ENCODE data around the gene NINL.
"Not testable (repeated sequence)": the region's sequence is repeated elsewhere in the genome, so short reads cannot be mapped to it uniquely, and the experiment has no call there.

The NINL gene

DNA sequence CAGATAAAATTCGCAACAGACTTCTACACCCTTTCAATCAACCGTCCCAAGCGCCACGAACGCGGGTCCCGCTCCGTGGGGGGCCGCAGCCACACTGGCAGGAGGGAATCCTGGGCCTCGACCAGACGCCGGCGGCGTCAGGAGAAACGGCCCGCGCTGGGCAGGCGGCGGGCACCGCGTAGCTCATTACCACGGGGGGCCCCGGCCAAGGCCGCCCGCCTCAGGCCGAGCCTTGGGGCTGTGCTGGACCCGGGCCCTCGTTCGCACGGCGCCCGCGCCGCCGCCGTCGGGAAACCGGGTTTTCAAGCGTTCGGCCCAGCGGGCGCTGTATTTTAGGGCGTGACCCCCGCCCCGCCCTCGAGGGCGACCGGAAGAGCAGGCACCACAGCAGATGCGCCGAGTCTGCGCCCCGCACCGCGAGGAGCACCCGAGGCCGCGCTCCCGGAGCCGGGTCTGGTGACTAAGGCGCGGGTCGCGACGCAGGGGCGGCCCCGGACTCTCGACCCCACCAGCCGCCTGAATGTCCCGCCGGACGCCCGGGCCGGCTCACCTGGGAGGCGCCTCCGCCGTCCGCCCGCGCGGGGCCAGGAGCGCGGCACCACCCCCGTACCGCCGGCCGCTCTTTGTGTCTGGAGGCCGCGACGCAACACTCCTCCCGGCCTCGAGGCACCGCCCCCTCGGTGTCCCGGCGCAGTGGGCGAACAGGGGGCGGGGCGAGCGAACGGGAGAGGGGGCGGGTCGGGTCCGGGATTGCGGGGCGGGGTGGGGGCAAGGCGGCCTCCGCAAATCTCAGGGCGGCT is at the start of gene NINL:
Gene NINL, minus strand, starts transcription at position 627 of the 800 bp plus-strand sequence. CDS start 58,944 bp downstream, outside the sequence.
- no peak for DNase-seq

DNA sequence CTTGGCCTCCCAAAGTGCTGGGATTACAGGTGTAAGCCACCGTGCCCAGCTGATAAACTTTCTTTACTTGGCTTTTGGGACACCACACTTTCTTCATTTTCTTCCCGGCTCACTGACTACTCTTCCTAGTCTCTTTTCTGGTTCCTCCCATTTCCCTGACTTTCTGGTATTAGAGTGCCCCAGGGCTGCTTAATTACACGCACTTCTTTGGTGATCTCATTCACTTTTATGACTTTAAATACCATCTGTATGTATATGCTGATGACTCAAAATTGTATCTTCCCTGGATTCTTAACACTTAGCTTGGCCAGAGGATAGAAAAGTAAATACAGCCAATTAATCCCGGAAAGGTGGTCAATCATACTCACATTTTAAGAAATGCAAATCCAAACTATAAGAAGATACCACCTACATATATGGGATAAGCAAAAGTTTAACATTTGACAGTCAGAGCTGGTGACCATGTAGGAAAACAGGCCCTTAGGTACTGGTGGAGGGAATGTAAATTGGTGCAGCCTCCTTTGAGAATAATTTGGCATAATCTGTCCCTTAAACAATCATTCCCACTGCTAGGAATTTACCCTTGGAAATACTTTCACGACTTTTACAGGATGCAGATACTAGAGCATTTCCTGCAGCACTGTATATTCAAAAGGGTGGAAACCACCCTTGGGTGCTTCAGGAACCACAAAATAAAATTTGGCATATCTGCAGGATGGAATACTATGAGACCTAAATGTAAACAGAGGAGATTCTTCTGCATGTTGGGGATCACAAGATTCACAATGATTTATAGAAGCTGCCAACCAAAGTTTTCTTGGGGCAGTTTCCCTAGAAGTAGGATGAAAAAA is 47.8 kb upstream of the NINL start:
- DNase-seq: no peak

DNA sequence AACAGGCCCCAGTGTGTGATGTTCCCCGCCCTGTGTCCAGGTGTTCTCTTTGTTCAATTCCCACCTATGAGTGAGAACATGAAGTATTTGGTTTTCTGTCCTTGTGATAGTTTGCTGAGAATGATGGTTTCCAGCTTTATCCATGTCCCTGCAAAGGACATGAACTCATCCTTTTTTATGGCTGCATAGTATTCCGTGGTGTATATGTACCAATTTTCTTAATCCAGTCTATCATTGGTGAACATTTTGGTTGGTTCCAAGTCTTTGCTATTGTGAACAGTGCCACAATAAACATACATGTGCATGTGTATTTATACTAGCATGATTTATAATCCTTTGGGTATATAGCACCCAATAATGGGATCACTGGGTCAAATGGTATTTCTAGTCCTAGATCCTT is 45.3 kb upstream of the NINL start:
- not testable (repeated sequence) for DNase-seq

DNA sequence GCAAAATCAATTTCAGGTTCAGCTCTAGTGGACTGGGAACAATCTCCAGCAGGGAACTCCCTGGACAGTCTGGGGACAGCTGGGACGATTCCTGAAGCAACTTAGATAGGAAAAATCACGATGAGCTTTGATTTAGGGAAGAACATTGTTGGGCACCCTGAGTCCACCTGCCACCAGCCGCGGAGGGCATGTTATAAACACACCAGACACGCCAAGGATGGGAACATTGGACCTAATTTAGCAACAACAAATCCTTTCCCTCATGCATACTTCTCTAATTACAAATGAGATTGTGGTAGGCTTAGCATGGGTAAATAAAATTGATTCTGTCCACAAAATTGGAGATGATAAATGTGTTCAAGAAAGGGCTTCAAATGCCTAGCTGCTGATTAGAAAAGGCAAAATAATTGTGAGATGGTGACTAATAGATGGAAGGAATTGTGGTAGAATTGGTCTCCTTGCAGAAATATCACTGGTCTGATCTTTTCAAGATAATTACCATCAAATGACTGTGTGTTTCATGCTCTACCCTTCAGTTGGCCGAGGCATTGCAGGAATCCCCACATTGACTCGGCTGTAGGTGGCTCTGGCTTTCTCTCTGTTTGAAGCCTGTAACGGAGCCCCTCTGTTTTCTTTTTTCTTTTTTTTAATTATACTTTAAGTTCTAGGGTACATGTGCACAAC is 44.6 kb upstream of the NINL start:
- DNase-seq: no peak

DNA sequence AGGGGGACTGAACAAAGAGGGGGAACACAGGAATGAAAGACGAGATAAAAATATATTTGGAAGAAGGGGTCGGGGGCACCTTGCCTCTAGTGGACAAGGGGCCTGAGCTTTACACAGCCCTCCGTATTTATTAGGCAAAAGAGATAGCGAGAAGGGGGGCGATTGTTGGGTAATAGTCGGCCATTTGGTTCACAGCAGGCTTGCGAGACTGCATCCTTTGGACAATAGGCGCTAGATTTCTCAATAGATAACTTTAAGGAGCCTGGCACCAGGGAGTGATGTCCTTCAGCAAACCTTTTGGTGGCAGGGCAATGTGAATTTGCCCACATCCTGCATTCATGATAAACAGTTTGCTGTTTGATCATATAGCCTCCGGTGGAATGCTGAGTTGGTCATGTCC is 41.4 kb upstream of the NINL start:
- no peak for DNase-seq

DNA sequence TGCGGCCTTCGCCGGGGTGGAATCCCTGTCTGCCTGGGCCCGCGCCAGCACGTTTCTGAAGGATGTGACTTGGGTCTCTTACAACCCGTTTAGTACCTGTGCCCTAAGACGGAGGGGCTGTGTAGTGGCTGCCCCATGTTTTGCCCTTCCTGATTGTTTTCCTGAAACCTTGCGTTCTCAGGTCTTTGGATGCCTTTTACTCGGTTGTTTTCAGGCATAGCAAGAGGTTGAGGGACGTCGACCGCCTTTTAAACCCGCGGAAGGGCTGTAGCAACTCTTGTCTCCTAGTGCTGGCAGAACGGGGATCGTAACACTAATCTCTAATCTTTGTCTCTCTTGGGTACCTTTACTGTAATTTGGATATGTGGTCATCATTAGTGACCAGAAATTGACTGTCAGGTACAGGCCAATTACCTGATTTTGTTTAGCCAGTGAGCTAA is 39.2 kb upstream of the NINL start:
- DNase-seq: no peak

DNA sequence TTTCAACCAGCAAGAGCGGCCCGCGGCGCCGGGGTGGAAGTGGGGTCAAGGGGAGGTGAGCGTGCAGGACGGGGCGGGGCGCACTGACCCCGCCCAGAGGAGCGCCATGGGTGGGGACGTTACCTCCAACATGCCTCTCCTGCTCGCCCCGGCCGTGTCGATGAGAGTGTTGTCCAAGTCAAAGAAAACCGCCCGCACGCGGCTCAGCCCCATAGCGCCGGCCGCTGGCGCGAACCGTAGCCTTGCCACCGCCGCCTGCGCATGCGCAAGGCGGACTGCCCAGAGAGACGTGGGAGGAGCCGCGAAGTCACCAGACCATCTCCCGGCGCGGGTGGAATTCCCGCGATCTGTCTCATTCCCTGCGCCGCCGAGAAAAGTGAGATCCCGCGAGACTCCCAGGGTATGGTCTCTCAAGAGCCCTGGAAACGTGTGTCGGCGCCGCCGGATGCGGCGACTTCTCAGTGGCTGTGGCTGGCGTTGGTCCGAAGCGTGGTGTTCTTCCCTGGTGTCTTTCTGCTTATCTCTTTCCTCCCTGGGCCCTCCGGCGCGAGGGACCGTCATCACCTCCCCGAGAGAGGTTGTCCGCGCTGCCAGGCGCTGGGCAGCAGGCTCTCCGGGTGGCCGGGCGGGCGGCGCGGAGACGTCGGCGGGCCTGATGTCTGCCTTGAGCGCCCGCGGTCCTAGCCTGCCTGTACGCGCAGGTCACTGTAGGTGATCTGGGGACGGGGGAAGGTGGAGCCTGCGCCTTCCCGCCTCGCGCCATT is 38.6 kb upstream of the NINL start, which contains the start of gene NANP:
Gene NANP, minus strand, starts transcription at position 279 of the 764 bp plus-strand sequence. Its CDS starts 66 bp downstream, at position 213.
- peak; percentile 93 for DNase-seq

DNA sequence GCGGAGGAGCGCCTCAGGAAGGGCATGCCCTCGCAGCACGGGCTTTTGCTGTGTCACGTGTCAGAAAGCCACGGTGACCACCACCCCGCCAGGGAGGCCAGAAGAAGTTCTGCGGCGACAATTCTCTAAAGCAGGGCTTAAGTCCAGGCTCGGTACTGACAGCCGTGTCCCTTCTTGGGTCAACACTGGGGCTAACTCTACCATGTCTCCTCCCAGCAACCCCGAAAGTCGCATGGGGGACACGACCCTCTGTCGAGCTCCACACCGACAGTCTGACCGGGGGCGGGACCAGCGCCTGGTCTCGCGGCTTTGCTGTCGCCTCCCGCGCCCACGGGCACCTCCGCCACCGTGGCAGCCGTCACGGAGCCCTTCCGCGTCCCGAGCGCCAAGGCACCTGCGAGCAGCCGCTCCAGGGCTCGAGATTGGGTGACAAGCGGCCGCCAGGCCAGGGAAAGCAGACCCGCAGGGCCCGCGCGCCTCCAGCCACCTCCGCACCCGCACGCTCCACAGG is 37.9 kb upstream of the NINL start:
- no peak for DNase-seq

DNA sequence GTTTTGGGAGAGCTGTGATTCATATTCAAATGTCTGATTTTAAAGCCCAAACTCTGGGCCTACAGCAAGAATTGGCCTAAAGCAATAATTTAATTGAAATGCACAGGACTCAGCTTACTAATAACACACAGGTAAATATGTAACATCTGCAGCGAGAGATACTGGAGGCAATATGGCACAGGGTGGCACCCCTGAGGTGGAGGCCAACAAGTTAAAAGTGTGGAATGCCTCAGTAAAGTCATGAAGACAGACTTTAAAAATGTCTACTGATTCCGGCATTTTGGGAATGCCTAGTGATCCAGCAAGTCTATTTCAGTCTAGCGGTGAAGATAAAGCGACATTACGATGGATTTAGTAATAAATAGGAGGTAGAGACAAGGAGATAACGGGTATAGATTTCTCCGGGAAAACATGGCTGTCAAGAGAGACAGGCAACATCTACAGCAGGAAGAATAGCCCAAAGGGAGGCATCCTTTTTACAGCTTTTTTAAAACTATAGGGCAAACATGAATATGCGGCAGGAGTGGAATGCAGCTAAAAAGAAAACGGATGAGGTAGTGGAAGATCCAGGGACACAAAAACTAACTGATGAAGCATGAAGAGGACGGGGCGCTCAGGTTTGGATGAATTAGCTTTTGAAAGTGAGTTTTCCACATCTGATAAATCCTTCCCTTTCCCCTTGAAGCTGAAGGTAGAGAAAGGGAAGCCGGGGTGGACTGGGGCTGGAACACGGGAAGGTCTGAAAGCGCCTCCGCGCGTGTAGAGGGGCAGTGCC is 37.3 kb upstream of the NINL start:
- no peak for DNase-seq

DNA sequence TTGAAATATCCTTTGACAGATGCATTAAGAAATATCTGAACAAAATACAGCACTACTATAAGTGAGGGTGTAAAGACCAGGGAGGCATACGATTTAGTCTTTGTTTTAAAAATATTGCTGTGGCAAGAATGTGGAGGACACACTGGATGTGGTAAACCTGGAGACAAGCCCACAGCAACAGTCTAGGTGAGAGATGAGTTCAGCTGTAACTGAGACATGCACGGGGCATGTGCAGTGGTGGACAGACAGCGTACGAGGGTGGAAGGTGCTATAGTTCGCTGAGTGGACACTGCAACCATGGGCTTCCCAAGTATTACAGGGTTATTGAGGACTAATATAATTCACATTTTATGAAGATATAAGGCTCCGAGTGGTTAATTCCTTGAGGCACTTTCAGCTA is 36.7 kb upstream of the NINL start:
- DNase-seq: no peak

DNA sequence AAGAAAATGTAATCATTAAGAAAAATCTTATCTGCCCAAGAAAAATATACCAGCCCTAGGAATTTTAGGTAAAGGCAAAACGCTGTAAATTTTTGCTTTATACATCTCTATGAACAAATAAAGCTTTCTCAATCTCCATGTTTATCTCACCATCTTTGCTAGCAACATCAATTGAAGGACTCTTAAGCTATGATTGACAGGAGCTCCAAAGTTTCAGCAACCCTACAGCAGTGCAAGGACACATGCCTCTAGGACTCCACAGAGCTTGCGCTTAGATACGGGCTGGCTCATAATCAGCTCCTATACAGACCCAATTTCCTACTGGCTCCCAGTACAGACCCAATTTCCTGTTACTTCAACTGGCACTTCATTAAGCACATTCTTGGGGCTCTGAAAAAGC is 34.2 kb upstream of the NINL start:
- no peak for DNase-seq

DNA sequence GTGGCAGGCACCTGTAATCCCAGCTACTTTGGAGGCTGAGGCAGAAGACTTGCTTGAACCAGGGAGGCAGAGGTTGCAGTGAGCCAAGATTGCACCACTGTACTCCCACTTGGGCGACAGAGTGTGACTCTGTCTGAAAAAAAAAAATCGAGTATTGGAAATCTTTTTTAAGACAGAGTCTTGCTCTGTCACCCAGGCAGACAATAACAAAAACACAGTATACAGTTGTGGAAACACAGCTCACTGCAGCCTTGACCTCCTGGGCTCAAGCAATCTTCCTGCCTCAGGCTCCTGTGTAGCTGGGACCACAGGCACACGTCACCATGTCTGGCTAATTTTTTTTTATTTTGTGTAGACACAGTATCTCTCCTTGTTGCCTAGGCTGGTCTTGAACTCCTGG is 23.4 kb upstream of the NINL start:
- DNase-seq: no peak

DNA sequence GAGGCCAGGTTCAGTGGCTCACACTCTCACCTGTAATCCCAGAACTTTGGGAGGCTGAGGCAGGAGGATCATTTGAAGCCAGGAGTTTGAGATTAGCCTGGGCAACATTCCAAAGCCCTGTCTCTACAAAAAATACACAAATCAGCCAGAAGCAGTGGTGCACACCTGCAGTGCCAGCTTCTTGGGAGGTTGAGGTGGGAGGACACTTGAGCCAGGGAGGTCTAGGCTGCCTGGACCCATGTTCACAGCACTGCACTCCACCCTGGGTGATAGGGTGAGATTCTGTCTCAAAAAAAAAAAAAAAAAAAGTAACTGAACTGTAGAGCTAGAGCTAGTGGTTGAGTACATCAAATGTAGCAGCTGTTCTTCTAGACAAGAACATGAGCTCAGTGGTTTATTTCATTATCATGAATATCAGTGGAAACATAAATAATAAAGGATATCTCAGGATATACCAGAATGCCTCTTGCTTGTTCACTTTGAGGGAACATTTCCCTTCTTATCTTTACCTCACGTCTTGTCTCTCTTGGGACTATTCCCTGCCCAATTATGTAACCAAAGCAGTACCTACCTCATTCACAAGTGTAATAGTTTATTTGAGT is 20.9 kb upstream of the NINL start:
- no peak for DNase-seq

DNA sequence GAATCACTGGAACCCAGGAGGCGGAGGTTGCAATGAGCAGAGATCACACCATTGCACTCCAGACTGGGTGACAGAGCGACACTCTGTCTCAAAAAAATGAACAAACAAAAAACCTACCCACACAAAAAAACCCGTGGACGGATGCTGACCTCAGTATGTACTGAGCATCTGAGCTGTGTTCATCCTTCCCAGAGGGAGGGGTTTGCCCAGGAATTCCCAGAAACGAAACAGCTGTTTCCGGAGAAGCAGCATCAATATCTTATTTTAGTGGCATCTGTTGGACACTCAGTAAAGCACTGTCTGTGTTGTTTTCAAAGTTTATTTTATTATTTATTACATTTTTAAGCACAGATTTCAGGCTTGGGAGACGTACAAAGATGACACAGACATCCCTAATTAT is 19.8 kb upstream of the NINL start:
- no peak for DNase-seq

DNA sequence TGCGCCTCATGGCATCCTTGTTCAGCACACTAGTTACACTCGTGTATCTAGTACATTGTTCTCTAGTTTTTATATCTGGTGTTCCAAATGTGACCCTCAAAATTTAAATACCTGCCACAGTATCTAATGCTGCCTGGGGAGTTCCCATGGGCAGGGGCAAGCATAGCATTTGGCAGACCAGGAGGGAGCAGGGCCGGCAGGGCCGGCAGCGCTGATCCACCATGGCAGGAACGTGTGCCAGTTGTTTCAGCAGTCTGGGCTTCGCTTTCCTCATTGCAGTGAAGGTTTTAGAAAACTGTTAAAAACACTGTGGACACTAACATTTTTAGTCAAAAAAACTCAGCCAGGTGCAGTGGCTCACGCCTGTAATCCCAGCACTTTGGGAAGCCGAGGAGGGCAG is 19.3 kb upstream of the NINL start:
- DNase-seq: no peak

DNA sequence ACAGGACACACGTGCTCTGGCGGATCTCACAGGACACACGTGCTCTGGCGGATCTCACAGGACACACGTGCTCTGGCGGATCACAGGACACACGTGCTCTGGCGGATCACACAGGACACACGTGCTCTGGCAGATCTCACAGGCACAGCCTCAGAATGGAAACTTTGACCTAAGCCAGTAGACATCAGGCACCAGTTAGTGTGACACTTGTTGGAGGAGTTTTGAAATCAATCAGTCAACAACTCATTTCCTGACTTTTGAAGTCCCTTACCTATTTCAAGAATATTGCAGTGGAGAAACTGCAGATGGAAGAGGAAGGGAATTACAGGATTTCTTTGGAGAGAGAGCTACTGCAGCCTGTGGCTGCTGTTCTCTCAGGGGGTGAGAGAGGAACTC is 17.6 kb upstream of the NINL start:
- DNase-seq: not testable (repeated sequence)

DNA sequence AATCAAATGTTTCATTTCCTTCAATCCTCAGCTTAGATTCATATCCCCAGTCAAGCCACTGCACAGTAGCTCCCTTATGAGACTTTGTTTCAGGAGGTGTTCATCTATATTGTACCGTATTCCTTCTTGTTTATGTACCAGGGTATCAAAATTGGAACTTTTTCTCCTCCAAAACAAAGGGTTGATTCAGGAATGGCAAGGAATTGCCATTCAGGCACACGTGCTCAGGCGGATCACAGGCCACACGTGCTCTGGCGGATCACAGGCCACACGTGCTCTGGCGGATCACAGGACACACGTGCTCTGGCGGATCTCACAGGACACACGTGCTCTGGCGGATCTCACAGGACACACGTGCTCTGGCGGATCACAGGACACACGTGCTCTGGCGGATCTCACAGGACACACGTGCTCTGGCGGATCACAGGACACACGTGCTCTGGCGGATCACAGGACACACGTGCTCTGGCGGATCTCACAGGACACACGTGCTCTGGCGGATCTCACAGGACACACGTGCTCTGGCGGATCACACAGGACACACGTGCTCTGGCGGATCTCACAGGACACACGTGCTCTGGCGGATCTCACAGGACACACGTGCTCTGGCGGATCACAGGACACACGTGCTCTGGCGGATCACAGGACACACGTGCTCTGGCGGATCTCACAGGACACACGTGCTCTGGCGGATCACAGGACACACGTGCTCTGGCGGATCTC is 17.0 kb upstream of the NINL start:
- not testable (repeated sequence) for DNase-seq

DNA sequence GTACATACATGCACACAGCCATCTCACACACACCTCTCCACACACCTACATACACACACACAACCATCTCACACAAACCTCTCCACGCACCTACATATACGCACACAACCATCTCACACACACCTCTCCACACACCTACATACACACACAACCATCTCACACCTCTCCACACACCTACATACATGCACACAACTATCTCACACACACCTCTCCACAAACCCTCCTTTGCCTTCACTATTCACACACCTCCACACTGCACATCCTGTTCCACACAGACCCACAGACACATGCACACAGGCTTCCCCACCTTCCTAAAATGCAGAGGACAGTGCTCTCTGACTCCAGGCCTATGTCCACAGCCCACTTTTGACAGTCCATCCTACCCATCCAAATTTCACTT is 16.3 kb upstream of the NINL start:
- DNase-seq: no peak

DNA sequence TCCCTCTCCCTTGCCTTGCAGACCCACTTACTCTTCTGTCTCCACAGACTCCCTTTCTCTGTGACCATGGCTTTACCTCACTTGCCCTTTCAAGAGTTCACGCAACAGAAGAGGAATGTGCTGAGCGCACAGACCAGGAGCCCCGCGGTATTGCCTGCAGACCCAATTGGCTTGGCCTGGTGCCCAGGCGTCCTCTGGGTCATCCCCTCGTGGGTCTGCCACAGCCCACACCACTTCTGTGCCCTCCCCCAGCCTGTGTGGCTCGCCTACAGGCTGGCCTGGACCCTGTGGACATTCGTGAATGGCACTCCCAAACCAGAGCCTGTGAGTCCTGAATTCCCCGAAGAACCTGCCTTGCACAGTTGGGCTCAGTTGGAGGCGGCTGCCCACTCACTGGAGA is 15.3 kb upstream of the NINL start:
- no peak for DNase-seq

DNA sequence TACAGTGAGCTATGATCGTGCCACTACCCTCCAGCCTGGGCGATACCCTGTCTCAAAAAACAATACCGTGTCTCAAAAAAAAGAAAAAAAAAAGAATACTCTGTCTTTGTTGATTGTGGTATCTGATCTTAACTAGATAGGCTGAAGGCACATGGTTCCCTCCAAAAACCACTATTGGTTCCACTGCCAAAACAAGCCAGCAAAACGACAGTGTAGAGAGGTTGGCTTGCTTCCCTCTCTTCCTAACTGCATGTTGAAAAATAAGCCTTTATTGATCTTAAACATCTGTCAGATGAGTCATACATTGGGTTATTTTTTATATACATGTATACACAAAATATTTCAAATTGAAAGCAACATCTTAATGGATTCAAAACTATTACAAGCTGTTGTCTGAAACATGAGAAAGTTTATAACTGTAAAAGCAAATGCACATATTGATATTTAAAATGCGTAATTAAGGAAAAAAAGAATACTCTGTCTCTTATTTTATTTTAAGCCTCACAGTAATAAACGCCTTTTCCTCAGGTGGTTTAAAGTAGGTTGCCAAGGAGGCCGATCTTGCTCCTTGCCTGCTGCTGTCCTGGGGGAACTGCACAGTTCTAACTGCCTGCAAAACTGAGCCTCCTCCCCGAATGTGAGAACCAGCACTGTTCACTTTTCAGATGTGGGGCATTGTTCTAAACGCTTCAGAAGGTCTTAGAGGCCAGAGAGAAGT is 7.0 kb upstream of the NINL start:
- peak; percentile 24 for DNase-seq
